Testis (tissue), 3 donors: ENCODE data around the gene RERE. TPM values are rescaled to one million over a fixed set of nuclear protein-coding genes. Genes with fewer than 3 reads are reported as not detected.

Experiments
- DNase-seq: peaks from one replicate; pipeline ENCODE4 v3.0.0-alpha.2; 2019
- H3K27ac ChIP-seq, 2 donors: fragments of 200-600 bp; sonication (generic); one replicate each; pipeline ENCODE4 v1.5.1; 2019
- H3K27me3 ChIP-seq: fragments of 200-600 bp; sonication (generic); one replicate; pipeline ENCODE4 v1.5.1; 2019
- H3K36me3 ChIP-seq: fragments of 200-600 bp; sonication (generic); one replicate; pipeline ENCODE4 v1.5.1; 2017; ENCODE audit warnings: low read depth; ENCODE audit errors: missing control alignments
- H3K4me1 ChIP-seq: fragments of 200-600 bp; sonication (generic); one replicate; pipeline ENCODE4 v1.5.1; 2019
- H3K4me3 ChIP-seq, 2 donors: fragments of 200-600 bp; sonication (generic); one replicate each; pipeline ENCODE4 v1.5.1; 2017 to 2019
- H3K9me3 ChIP-seq: fragments of 200-600 bp; sonication (generic); one replicate; pipeline ENCODE4 v1.5.1; 2017
- CTCF ChIP-seq, 3 experiments: fragments of 450-650 bp in 2 of 3; fragments of 200-600 bp in 1 of 3; sonication (generic) in 1 of 3; IDR thresholded peaks; one replicate each; pipeline ENCODE4 v1.5.1; 2016 to 2019; ENCODE audit warnings: antibody characterized with exemption in 3 of 3, mild to moderate bottlenecking in 2 of 3, moderate library complexity in 1 of 3
- POLR2A ChIP-seq: fragments of 450-650 bp; IDR thresholded peaks from one replicate; pipeline ENCODE4 v1.6.1; 2017; ENCODE audit warnings: antibody characterized with exemption, mild to moderate bottlenecking, moderate library complexity
- WGBS, 2 donors: methylation state at CpG; one replicate each; pipeline ENCODE4 v1.1.5; 2018; 5-methylcytosine and 5-hydroxymethylcytosine counted together
- intact Hi-C: fragments of 100-400 bp; cut with DNase I; formaldehyde crosslinking; loops from one replicate; pipeline ENCODE4 v1.15.1; 2023; ENCODE audit warnings: low total_unique reads
- polyA plus RNA-seq: library from polyadenylated mRNA; stranded (reverse); fragments of 350-450 nt; fragmentation: Illumina TruSeq; extraction: RNeasy Lipid Tissue Mini Kit (QIAGEN cat#74804); gene quantifications from one replicate; pipeline ENCODE4 v1.2.3, GENCODE V29; 2014; ENCODE audit warnings: low read depth, low replicate concordance; ENCODE audit not compliant: insufficient read depth
- total RNA-seq, 2 donors: library from RNA; depleted of rRNA; stranded (reverse); fragments of >200 nt; gene quantifications; one replicate each; pipeline ENCODE4 v1.2.3, GENCODE V29; 2016

Gene RERE
- total and polyA plus RNA-seq, 3 donors from 2014 or later = 90.8 to 229 (median 203) TPM

GRCh38 chr1:8607906-8608305 is 209.5 kb downstream of the RERE start:
- H3K27me3 ChIP-seq = no peaks in the 10 kb centered on the region
- intact Hi-C loops = no loop called here
- H3K36me3 ChIP-seq = no peaks in the 10 kb centered on the region
- no peak overlapping the region for H3K4me3 ChIP-seq
- H3K27ac ChIP-seq = no peak overlapping the region
- H3K9me3 ChIP-seq = no peaks in the 10 kb centered on the region
- WGBS, 2 donors = 91 to 95% methylated on average over 5 of the region's 5 CpGs
- DNase-seq = no peak
- H3K4me1 ChIP-seq = peaks cover 3% of the 10 kb centered on the region
- TF ChIP-seq CTCF (IDR thresholded peaks at IDR 0.05) (no peak), POLR2A (no peak)

DNA sequence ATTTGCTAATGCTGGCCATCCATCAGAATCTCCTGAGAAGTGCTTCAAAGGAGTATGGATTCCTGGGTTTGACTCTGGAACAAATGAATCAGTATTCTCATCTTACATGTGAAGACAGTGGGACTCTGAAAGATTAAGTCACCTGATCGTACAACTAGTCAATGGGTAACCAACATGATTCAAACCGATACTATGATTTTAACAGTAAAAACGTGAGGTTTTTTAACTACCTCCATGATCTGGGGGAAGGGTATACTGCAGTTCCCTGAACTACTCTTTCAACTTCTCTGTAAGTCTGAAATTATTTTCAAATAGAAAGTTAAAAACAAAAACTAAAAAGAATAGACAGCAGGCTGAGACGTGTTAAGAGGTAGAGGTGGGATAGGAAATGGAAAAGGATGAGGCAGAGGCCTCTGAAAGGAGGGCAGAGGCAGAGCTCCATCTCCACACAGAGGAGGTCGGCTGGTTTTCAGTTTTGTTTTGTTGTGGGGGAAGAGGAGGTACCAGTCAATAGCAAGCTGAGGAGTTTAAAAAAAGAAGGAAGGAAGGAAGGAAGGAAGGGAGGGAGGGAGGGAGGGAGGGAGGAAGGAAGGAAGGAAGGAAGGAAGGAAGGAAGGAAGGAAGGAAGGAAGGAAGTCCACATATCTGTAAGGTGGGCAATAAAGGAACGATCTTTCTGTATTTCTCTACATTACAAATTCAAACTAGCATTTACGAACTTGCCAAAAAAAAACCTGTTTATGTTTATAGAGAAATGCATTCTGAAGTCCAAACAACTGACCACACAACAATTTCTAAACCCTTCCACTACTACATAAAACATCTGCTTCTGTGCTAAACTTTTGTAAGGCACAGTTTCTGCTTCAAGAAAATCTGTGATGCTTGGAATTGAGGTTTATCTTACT is 213.1 kb downstream of the RERE start:
- H3K27ac ChIP-seq = no peak overlapping the region
- no peak overlapping the region for H3K4me3 ChIP-seq
- TF ChIP-seq CTCF (IDR thresholded peaks at IDR 0.05) = no peak
- no peak for TF ChIP-seq POLR2A
- no peak for DNase-seq
- H3K36me3 ChIP-seq = no peaks in the 10 kb centered on the region
- peaks cover 4% of the 10 kb centered on the region for H3K4me1 ChIP-seq
- no peaks in the 10 kb centered on the region for H3K9me3 ChIP-seq
- intact Hi-C loops = no loop called here
- 70 to 71% methylated on average over 7 of the region's 7 CpGs for WGBS, 2 donors
- no peaks in the 10 kb centered on the region for H3K27me3 ChIP-seq

GRCh38 chr1:8603220-8603616 is 214.2 kb downstream of the RERE start:
- intact Hi-C loops = no loop called here
- TF ChIP-seq POLR2A = no peak
- TF ChIP-seq CTCF (IDR thresholded peaks at IDR 0.05) = no peak
- WGBS, 2 donors = 96 to 99% methylated on average over 4 of the region's 4 CpGs

GRCh38 chr1:8602471-8603219 is 214.8 kb downstream of the RERE start:
- Histone ChIP-seq H3K36me3 (no peaks in the 10 kb centered on the region), H3K27ac (no peak overlapping the region), H3K4me3 (no peak overlapping the region), H3K9me3 (no peaks in the 10 kb centered on the region), H3K4me1 (peaks cover 16% of the 10 kb centered on the region), H3K27me3 (no peaks in the 10 kb centered on the region)
- TF ChIP-seq POLR2A (no peak), CTCF (IDR thresholded peaks at IDR 0.05) (no peak)
- no peak for DNase-seq
- WGBS, 2 donors = 72 to 75% methylated on average over 5 of the region's 5 CpGs
- intact Hi-C loops = no loop called here

More at GRCh38 chr1:8603220-8603616, 214.2 kb downstream of the RERE start:
- no peak overlapping the region for H3K27ac ChIP-seq
- H3K27me3 ChIP-seq = no peaks in the 10 kb centered on the region
- peaks cover 11% of the 10 kb centered on the region for H3K4me1 ChIP-seq
- no peak for DNase-seq
- H3K4me3 ChIP-seq = no peak overlapping the region
- H3K9me3 ChIP-seq = no peaks in the 10 kb centered on the region
- no peaks in the 10 kb centered on the region for H3K36me3 ChIP-seq
